AG10803 (cell line): ENCODE results near the gene TFG.

Experiments
- DNase-seq: peaks from one replicate; pipeline ENCODE4 v3.0.0; 2010; ENCODE audit warnings: low read depth
- H3K4me3 ChIP-seq: 2 replicates; pipeline ENCODE4 v1.5.1; 2011; ENCODE audit warnings: mild to moderate bottlenecking, low read length, control low read depth
- CTCF ChIP-seq: conservative IDR thresholded peaks from 2 replicates; pipeline ENCODE4 v1.5.1; 2011; ENCODE audit warnings: mild to moderate bottlenecking, low read length, control low read depth, inconsistent platforms

Gene TFG

DNA sequence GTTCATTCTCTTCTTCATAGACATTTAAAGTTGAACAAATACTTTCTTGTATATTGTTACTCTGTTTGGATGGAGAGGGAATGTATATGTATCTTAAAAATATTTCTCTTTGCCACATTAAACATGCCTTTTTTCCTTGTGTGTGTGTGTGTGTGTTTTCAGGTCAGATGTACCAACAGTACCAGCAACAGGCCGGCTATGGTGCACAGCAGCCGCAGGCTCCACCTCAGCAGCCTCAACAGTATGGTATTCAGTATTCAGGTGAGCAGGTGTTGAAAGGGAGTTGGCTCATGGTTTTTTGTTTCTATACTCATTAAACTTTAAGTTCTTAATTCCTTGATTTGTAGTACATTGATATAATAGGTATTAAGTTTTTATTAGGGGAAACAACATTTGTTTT is 35.4 kb downstream of the TFG start:
- no peak for TF ChIP-seq CTCF
- DNase-seq, result no peak
- no peak overlapping the region for H3K4me3 ChIP-seq

DNA sequence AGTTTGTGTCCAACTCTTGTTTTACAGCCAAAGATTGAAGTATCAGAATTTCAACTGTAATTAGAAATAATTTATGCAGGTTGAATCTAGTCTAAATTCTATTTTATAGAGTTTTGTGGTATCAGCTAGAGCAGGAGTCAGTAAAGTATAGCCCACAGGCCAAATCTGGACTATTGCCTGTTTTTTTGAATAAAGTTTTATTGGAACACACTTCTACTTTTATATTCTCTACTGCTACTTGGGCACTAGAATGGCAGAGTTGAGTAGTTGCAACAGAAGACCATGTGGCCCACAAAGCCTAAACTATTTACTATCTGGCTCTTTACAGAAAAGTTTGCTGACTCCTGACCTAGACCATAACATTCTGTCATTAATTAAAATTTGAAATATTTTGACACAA is 36.3 kb downstream of the TFG start:
- no peak for TF ChIP-seq CTCF
- no peak for DNase-seq
- no peak overlapping the region for H3K4me3 ChIP-seq

DNA sequence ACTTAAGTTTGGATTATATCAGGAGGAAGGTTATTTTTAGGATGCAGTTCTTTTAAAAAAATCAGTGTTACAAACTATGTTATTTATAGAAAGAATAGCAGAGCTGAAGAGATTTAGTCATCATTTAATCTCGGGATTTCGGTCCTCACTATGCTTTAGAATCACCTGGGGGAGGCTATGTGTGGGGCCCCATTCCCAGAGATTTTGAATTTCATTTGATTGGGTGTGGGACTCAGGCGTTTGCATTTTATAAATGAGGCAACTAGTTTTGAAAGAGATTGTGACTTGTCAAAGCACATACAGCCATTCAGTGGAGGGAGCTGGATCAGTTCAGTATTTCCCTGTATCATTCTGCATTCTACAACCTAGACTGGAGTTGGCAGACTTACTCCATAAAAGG is 36.8 kb downstream of the TFG start:
- DNase-seq, result no peak
- TF ChIP-seq CTCF, result no peak
- H3K4me3 ChIP-seq, result no peak overlapping the region

- DNase-seq, result no peak
- no peak for TF ChIP-seq CTCF
- H3K4me3 ChIP-seq, result no peak overlapping the region
Measured at GRCh38 chr3:100748220-100748619, 38.9 kb downstream of the TFG start.

GRCh38 chr3:100748967-100749366 is 39.7 kb downstream of the TFG start:
- no peak for TF ChIP-seq CTCF

GRCh38 chr3:100753846-100754245 is 44.6 kb downstream of the TFG start:
- DNase-seq, result peak; percentile 13
- no peak overlapping the region for H3K4me3 ChIP-seq
- TF ChIP-seq CTCF, result no peak

More at GRCh38 chr3:100748967-100749366, 39.7 kb downstream of the TFG start:
- no peak for DNase-seq
- H3K4me3 ChIP-seq, result no peak overlapping the region

GRCh38 chr3:100754563-100755334 is 45.5 kb downstream of the TFG start:
- no peak overlapping the region for H3K4me3 ChIP-seq
- peak; percentile 27; the same call in 1 of the 2 replicates for TF ChIP-seq CTCF
- peak; percentile 17 for DNase-seq
